Measurements from ENCODE around the gene FANCE.

GRCh38 chr6:35487658-35488516 is 35.7 kb downstream of the FANCE start:
- no peak for TF ChIP-seq CTCF (IDR thresholded peaks at IDR 0.05 in 2 of 3, conservative IDR thresholded peaks at IDR 0.05 in 1 of 3; ENCODE audit: borderline replicate concordance in 1 of 3, insufficient read depth in 1 of 3, low read depth in 2 of 3, low read length in 2 of 3)
- no peak for TF ChIP-seq POLR2A (IDR thresholded peaks at IDR 0.05; ENCODE audit: borderline replicate concordance, extremely low read depth, insufficient read depth, insufficient read length)
- TF ChIP-seq POLR2AphosphoS5 (IDR thresholded peaks at IDR 0.05; ENCODE audit: low read depth, low read length), result no peak
- no peak for TF ChIP-seq ZNF274 (IDR thresholded peaks at IDR 0.05; ENCODE audit: low read depth, low read length)
- no peak for TF ChIP-seq ATF3 (IDR thresholded peaks at IDR 0.05)
- no peak for TF ChIP-seq EZH2 (IDR thresholded peaks at IDR 0.05)

Measured in HCT116 (cell line).